Kidney tubule cell (primary cell): ENCODE measurements around the gene TGIF2.
"Not testable (repeated sequence)": the region's sequence is repeated elsewhere in the genome, so short reads cannot be mapped to it uniquely, and the experiment has no call there.

ENCODE experiments used
- DNase-seq: peaks from one replicate; pipeline ENCODE4 v3.0.0-alpha.2; 2018; ENCODE audit warnings: low spot score

Gene TGIF2

DNA sequence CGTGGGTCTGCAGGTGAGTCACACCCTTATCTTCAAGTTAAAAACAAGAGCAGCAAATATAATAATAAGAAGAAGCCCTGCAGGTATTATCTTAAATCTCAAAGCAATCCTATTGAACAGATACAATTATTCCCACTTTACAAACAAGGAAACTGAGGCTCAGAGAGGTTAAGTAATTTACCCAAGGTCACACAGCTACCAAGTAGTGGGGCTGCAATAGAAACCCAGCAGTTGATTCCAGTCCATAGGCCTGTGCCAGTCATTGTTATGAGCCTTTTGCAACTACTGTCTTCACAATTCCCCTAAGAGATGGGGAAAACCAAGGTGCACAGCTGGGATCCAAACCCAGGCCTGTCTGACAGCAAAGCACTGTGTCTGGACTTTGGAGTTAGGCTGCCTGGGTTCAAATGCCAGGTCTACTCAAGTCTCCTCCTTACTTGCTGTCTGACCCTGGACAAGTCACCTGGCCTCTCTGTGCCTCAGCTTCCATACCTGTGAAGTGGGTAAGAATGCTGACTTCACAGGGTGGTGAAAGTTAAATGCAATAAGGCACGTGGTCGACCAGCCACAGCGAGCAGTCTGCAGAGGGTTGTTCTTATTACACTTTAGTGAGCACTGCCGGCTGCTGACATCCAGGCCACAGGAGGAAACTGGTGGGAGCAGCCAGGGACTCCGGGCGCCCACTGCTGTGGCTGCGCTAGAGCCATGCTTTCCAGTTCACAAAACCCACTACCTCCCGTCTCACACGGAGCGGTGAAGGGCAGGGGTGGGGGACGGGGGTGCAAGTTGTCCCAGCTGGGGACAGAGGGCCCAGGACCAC, 26.0 kb upstream of the TGIF2 start:
- no peak for DNase-seq

GRCh38 chr20:36548006-36548315, 25.4 kb upstream of the TGIF2 start:
- no peak for DNase-seq

GRCh38 chr20:36548704-36549627, 24.4 kb upstream of the TGIF2 start:
- DNase-seq = no peak

DNA sequence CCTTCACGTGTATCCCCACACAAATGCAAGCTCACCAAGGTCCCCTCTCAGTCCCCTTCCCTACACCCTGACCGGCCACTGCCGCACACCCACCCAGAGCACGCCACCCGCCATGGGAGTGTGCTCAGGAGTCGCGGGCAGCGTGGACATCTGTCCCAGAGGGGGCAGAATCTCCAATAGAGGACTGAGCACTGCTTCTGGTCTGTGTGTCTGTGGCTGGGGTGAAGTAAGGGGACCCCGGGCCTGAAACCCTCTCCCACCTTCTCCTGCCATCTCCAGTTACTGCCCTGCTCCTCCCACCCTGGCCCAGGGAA, 23.8 kb upstream of the TGIF2 start:
- no peak for DNase-seq

DNA sequence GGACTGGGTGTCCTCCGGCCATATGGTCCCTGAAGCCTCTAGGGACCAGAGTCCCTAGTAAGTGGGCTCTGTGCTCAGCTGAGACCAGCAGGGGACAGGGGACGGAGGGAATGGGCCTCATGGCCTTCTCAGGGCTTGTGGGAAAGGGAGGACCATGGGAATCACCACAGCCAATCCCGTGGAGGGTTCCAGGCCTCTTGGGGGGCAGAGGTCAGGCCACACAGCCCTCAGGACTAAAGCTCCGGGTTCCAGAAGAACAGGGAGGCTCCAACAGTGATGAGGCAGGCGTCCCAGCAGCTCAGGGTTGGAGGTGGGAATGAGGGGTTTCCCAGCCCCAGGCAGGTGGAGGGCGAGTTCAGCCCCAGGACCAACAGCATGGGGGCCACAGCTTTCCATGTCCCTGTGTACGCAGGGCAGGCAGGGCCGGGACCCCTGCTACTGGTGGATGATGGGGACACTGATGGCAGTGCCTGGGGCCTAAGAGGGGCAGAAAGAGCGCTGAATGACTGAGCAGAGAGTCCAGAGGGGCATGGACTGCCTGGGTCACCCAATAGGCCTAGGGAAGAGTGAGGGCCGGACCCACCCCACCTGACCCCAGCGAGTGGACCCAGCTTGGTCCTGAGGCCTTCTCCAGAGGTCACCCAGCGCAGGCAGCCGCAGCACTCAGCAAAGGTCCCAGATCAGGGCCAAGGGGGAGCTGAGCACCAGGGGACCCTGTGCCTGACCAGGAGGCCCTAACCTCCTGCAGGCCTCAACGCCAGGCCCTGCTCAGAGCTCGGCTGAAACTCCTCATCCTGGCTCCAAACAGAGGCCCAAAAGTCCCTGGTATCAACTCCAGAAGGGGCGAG, 23.2 kb upstream of the TGIF2 start:
- no peak for DNase-seq

- no peak for DNase-seq
Measured at GRCh38 chr20:36550790-36551299, 22.6 kb upstream of the TGIF2 start.

GRCh38 chr20:36555248-36555647, 18.1 kb upstream of the TGIF2 start:
- DNase-seq = no peak

- DNase-seq = no peak
Measured at GRCh38 chr20:36562724-36563123, 10.7 kb upstream of the TGIF2 start.

GRCh38 chr20:36563374-36563773, 10.0 kb upstream of the TGIF2 start:
- DNase-seq = no peak

- DNase-seq = not testable (repeated sequence)
Measured at GRCh38 chr20:36564078-36564725, 9.2 kb upstream of the TGIF2 start.

DNA sequence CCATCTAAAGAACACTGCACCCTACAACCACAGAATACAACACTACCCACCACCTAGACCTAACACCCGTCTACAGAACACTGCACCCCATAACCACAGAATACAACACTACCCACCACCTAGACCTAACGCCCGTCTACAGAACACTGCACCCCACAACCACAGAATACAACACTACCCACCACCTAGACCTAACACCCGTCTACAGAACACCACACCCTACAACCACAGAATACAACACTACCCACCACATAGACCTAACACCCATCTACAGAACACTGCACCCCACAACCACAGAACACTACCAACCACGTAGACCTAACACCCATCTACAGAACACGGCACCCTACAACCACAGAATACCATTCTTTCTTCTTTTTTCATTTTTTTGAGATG, 8.7 kb upstream of the TGIF2 start:
- DNase-seq = not testable (repeated sequence)

DNA sequence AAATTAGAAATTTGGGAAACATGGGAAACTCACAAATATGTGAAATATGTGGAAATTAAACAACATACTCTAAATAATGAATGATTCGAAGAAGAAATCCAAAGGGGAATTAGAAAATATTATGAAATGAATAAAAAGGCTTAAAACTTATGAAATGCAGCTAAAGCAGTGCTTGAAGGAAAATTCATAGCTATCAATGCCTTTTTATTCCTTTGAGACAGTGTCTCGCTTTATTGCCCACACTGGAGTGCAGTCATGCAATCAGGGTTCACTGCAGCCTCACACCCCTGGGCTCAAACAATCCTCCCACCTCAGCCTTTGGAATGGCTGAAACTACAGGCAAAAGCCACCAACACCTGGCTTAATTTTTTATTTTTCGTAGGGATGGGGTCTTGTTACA, 7.9 kb upstream of the TGIF2 start:
- DNase-seq = no peak

DNA sequence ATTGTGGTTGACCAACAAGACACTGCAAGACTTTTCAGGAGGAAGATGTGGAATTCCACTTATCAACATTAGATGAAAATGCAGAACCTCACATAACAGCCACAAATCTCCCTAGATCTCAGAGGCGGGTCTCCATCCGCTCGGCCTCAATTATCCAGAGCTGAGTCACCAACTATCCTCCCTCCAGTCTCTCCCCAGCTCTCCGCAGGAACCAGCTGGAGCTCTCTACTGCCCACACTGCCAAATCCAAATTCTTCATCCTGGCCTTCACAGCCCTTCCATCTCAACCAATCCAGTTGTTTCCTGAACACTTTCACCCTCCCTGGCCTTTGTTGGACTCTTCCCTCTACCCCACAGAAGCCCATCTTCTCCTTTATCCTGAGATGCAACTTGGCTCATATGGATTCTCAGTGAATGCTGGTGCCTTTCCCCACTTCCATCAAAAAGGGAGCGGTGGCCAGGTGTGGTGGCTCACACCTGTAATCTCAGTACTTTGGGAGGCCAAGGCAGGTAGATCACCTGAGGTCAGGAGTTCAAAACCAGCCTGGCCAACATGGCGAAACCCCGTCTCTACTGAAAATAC, 3.5 kb upstream of the TGIF2 start:
- no peak for DNase-seq

GRCh38 chr20:36571564-36572504, 1.6 kb upstream of the TGIF2 start:
- DNase-seq = no peak

DNA sequence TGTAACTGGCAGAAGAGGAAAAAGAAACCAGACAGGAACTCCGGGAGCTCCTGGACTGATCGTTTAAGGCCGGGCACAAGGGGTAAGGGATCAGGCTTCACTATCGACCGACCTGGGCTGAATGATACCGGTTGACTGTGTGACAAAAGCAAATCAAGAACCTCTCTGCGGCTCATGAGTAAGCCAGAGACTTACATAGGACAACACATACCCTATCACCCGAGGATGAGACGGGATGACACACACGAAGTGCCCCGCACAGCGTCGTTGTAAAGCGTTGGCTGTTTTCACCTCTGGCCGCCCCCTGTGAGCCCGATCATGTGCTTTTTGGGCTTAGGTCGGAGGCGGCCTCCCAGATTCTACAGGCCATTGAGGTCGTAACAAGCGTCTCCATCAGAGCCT, 695 bp upstream of the TGIF2 start:
- peak; percentile 74 for DNase-seq

- peak; percentile 17 for DNase-seq
Measured at GRCh38 chr20:36573798-36574365, 485 bp downstream of the TGIF2 start.

GRCh38 chr20:36574366-36575135, 1.2 kb downstream of the TGIF2 start:
- DNase-seq = peak; percentile 65

DNA sequence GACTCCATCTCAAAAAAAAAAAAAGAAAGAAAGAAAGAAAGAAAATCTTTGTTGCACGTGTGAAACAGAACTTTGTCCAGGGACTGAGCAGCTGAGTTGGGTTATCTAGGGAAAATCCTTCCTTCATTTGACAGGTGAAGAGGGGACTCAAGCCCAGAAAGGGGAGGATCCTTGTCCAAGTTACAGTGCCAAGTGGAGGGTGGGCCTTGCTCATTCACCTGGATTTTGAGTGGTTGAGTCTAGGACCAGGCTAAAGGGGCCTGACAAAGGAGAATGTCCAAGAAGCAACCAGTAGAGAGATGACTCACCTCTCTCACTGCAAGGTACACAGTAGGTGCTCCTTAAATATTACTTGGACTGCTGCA, 2.7 kb downstream of the TGIF2 start:
- DNase-seq = no peak

DNA sequence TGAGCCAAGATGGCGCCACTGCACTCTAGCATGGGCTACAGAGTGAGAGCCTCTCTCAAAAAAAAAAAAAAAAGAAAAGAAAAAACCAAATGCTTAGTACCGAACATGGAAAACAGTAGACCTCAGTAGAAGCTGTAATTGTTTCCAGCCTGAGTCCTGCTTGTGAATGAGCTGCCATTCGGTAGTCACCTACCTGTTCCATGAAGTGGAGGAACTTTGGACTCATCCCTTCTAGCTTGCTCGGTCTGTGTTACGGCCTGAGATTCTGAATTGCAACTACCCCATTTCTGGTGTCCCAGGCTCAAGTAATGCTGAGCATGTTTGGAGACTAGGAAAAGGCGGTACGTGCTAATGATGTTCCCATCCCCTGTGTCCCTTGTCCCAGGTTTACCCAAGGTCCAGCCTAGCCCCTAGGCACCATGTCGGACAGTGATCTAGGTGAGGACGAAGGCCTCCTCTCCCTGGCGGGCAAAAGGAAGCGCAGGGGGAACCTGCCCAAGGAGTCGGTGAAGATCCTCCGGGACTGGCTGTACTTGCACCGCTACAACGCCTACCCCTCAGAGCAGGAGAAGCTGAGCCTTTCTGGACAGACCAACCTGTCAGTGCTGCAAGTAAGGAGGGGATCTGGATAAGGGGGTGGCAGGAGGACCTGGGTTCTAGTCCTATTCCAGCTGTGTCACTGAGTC, 5.1 kb downstream of the TGIF2 start:
- DNase-seq = no peak
